BJ (cell line): Measurements from ENCODE around the gene CDK5. TPM values are rescaled to one million over a fixed set of nuclear protein-coding genes. Genes with fewer than 3 reads are reported as not detected.

Experiments
- CTCF ChIA-PET: fragments of 350-600 bp; formaldehyde crosslinking; extraction: SDS; loops from one replicate; lab custom pipeline; 2021; ENCODE audit warnings: antibody characterized with exemption, inconsistent platforms; lab: Yijun Ruan, JAX
- POLR2A ChIA-PET: fragments of 300-600 bp; sonication (Branson Sonifier 250); formaldehyde crosslinking; extraction: SDS; loops from one replicate; lab custom pipeline; 2021; ENCODE audit warnings: antibody characterized with exemption; lab: Charles Lee
- DNase-seq: peaks from one replicate; pipeline ENCODE4 v3.0.0-alpha.2; 2011; ENCODE audit warnings: low read depth
- H3K27me3 ChIP-seq: 2 replicates; pipeline ENCODE4 v1.6.0; 2011; ENCODE audit warnings: low read length; ENCODE audit not compliant: control insufficient read depth, insufficient read depth
- H3K36me3 ChIP-seq: 2 replicates; pipeline ENCODE4 v1.5.1; 2011; ENCODE audit warnings: low read length; ENCODE audit not compliant: control insufficient read depth, insufficient read depth
- H3K4me3 ChIP-seq: 2 replicates; pipeline ENCODE4 v1.5.1; 2011; ENCODE audit warnings: low read depth, mild to moderate bottlenecking, control low read depth, low read length
- polyA plus RNA-seq: library from polyadenylated mRNA; depleted of rRNA; stranded (reverse); fragments of >200 nt; gene quantifications from 2 replicates; pipeline ENCODE4 v1.2.3, GENCODE V29; 2011
- TF ChIP-seq, protein P1 (sequence below): IDR thresholded peaks from 2 replicates; pipeline ENCODE4 v1.5.1; 2011; ENCODE audit warnings: low read depth, mild to moderate bottlenecking, control low read depth, inconsistent platforms, low read length, moderate library complexity; ENCODE audit not compliant: insufficient read depth

Gene CDK5
- polyA plus RNA-seq, 1 experiment, result 33.2 TPM

DNA sequence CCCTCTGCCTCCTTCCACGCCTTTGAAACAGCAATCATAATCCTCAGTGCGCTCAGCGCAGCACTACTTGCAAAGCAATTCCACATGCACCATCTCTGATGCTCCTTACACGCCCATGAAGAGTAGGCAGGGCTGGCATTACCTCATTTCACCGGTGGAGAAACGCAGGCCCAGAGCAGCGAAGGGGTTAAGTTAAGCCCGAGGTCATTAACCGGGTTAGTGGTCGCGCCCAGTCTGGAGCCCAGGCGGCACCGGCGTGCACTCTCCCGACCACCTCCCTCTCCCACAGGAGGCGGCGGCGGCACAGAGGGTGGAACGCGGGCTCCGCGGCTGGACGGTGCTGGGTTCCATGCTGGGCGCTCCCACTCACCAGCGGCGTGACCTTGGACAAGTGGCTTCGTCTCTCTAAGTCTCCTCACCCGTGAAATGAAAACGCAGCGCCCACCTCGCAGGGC, 22.4 kb upstream of the CDK5 start:
- CTCF ChIA-PET, result interaction anchor here (0.9 to 2.1 kb wide), 2 partner anchors 19 to 34 kb away, joined by 3 to 5 read pairs; no protein-coding TSS in a partner anchor
- DNase-seq, result no peak
- Histone ChIP-seq H3K36me3 (peaks cover 16% of the 10 kb centered on the region), H3K4me3 (peak overlapping the region; percentile 79), H3K27me3 (no peaks in the 10 kb centered on the region)
- POLR2A ChIA-PET, result no interaction called here
- TF ChIP-seq, protein P1, sequence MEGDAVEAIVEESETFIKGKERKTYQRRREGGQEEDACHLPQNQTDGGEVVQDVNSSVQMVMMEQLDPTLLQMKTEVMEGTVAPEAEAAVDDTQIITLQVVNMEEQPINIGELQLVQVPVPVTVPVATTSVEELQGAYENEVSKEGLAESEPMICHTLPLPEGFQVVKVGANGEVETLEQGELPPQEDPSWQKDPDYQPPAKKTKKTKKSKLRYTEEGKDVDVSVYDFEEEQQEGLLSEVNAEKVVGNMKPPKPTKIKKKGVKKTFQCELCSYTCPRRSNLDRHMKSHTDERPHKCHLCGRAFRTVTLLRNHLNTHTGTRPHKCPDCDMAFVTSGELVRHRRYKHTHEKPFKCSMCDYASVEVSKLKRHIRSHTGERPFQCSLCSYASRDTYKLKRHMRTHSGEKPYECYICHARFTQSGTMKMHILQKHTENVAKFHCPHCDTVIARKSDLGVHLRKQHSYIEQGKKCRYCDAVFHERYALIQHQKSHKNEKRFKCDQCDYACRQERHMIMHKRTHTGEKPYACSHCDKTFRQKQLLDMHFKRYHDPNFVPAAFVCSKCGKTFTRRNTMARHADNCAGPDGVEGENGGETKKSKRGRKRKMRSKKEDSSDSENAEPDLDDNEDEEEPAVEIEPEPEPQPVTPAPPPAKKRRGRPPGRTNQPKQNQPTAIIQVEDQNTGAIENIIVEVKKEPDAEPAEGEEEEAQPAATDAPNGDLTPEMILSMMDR, result no peak

GRCh38 chr7:151079199-151079910, 21.7 kb upstream of the CDK5 start:
- TF ChIP-seq, protein P1, result no peak
- Histone ChIP-seq H3K36me3 (peaks cover 18% of the 10 kb centered on the region), H3K27me3 (no peaks in the 10 kb centered on the region), H3K4me3 (peak overlapping the region; percentile 79)
- ChIA-PET POLR2A (no interaction called here), CTCF (interaction anchor here (0.6 kb wide), 1 partner anchor 459 kb away, joined by 3 read pairs; no protein-coding TSS in a partner anchor)
- DNase-seq, result no peak

GRCh38 chr7:151078233-151079040, 20.7 kb upstream of the CDK5 start:
- Histone ChIP-seq H3K4me3 (no peak overlapping the region), H3K27me3 (no peaks in the 10 kb centered on the region), H3K36me3 (peaks cover 26% of the 10 kb centered on the region)
- TF ChIP-seq, protein P1, result no peak
- CTCF ChIA-PET, result interaction anchor here (0.5 to 1.6 kb wide), 4 partner anchors 33 to 460 kb away, joined by 3 to 6 read pairs (median 3); no protein-coding TSS in a partner anchor
- POLR2A ChIA-PET, result no interaction called here
- DNase-seq, result no peak

- Histone ChIP-seq H3K27me3 (no peaks in the 10 kb centered on the region), H3K36me3 (peaks cover 26% of the 10 kb centered on the region), H3K4me3 (no peak overlapping the region)
- TF ChIP-seq, protein P1, result no peak
- ChIA-PET POLR2A (no interaction called here), CTCF (interaction anchor here (0.5 to 1.9 kb wide), 8 partner anchors 8 to 203 kb away, joined by 3 to 6 read pairs (median 4); no protein-coding TSS in a partner anchor)
- DNase-seq, result no peak
These were observed 20.1 kb upstream of the CDK5 start for GRCh38 chr7:151077705-151078232.
